HepG2 (cell line): Measurements from ENCODE around the gene INTS14. TPM values are rescaled to one million over a fixed set of nuclear protein-coding genes. Genes with fewer than 3 reads are reported as not detected.

Source experiments
- ATAC-seq: fragments of 200-7000 bp; cut with Tn5 transposase; 3 replicates; pipeline ENCODE4 v1.9.1; 2020; ENCODE audit warnings: mild to moderate bottlenecking, moderate library complexity
- BruUV-seq: library from RNA; stranded (reverse); fragments of 400-500 nt; replicated peaks from 2 replicates; lab custom pipeline; 2021; lab: Mats Ljungman, UMichigan
- CTCF ChIA-PET: fragments of 300-600 bp; formaldehyde crosslinking; extraction: SDS; loops from one replicate; lab custom pipeline; 2021; ENCODE audit warnings: low total read pairs, inconsistent platforms, low intra/inter-chr PET ratio; lab: Yijun Ruan, JAX
- POLR2A ChIA-PET: fragments of 350-600 bp; sonication (Branson Sonifier 250); formaldehyde crosslinking; loops from one replicate; lab custom pipeline; 2020; ENCODE audit warnings: antibody characterized with exemption, inconsistent platforms; lab: Yijun Ruan, JAX
- DNase-seq: peaks from one replicate; pipeline ENCODE4 v3.0.0-alpha.2; 2015; ENCODE audit warnings: low spot score
- FAIRE-seq: peaks from 3 replicates; lab custom pipeline; 2011; peaks lifted over from hg19 to GRCh38; lab: Jason Lieb, UNC
- H2AFZ ChIP-seq: one replicate; pipeline ENCODE4 v1.6.1; 2011; ENCODE audit warnings: low read length, inconsistent platforms
- H3K27ac ChIP-seq: fragments of 300-600 bp; 3 replicates; pipeline ENCODE4 v1.8.0; 2011; ENCODE audit warnings: mixed run types, mild to moderate bottlenecking, mixed read lengths, low read length, inconsistent platforms; ENCODE audit not compliant: insufficient read depth; ENCODE audit errors: extremely low read length
- H3K27me3 ChIP-seq, 2 experiments: fragments of 200-600 bp in 1 of 2; 2 replicates in 1 of 2; 3 replicates in 1 of 2; pipeline versions ENCODE4 v1.6.0 to v1.8.0; 2011; ENCODE audit warnings: low read length in 2 of 2, mild to moderate bottlenecking in 2 of 2, moderate library complexity in 2 of 2, inconsistent platforms in 1 of 2; ENCODE audit not compliant: insufficient read depth in 2 of 2, control insufficient read depth in 1 of 2
- H3K36me3 ChIP-seq, 2 experiments: fragments of 200-600 bp in 1 of 2; replicated peaks in 1 of 2; 2 replicates in 1 of 2; 3 replicates in 1 of 2; pipeline versions ENCODE4 v1.5.1 to v1.8.0; 2011; ENCODE audit warnings: low read length in 2 of 2, inconsistent platforms in 1 of 2; ENCODE audit not compliant: insufficient read depth in 2 of 2, control insufficient read depth in 1 of 2
- H3K4me1 ChIP-seq: 2 replicates; pipeline ENCODE4 v1.5.1; 2012; ENCODE audit warnings: low read length, inconsistent platforms; ENCODE audit not compliant: insufficient read depth
- H3K4me2 ChIP-seq: 2 replicates; pipeline ENCODE4 v1.6.0; 2011; ENCODE audit warnings: low read depth, low read length, inconsistent platforms
- H3K4me3 ChIP-seq, 3 experiments: fragments of 200-600 bp in 1 of 3; sonication (generic), shearing (Covaris generic) in 1 of 3; replicated peaks in 1 of 3; 2 replicates each; pipeline ENCODE4 v1.5.1; 2011 to 2016; ENCODE audit warnings: low read length in 3 of 3, inconsistent platforms in 2 of 3, low read depth in 2 of 3, mild to moderate bottlenecking in 2 of 3, control low read depth in 1 of 3, mixed read lengths in 1 of 3; ENCODE audit not compliant: insufficient read depth in 1 of 3
- H3K79me2 ChIP-seq: one replicate; pipeline ENCODE4 v1.6.1; 2011; ENCODE audit warnings: low read length, inconsistent platforms; ENCODE audit not compliant: insufficient read depth
- H3K9ac ChIP-seq: 2 replicates; pipeline ENCODE4 v1.6.0; 2011; ENCODE audit warnings: mild to moderate bottlenecking, low read depth, low read length, inconsistent platforms; ENCODE audit not compliant: insufficient read depth
- H3K9me3 ChIP-seq: 2 replicates; pipeline ENCODE4 v1.5.1; 2012; ENCODE audit warnings: mild to moderate bottlenecking, low read length
- H4K20me1 ChIP-seq: 2 replicates; pipeline ENCODE4 v1.6.0; 2011; ENCODE audit warnings: inconsistent platforms, mild to moderate bottlenecking, low read length, moderate library complexity; ENCODE audit not compliant: insufficient read depth
- HNRNPL ChIP-seq: fragments of 200-400 bp; formaldehyde crosslinking; IDR thresholded peaks from 2 replicates; pipeline ENCODE4 v1.6.1; 2017; ENCODE audit warnings: mild to moderate bottlenecking, low read depth, low read length
- MED13 ChIP-seq: sonication (generic); formaldehyde crosslinking; IDR thresholded peaks from 2 replicates; pipeline ENCODE4 v1.5.0; 2020; ENCODE audit warnings: missing genetic modification reagents
- MIER2 ChIP-seq: IDR thresholded peaks from 2 replicates; pipeline ENCODE4 v1.6.1; 2016; ENCODE audit warnings: missing biosample characterization, missing genetic modification reagents
- MLXIP ChIP-seq: sonication (generic); formaldehyde crosslinking; IDR thresholded peaks from 2 replicates; pipeline ENCODE4 v1.9.0; 2021; ENCODE audit warnings: missing genetic modification reagents, borderline replicate concordance
- THAP9 ChIP-seq: sonication (generic); formaldehyde crosslinking; IDR thresholded peaks from 2 replicates; pipeline ENCODE4; 2020; ENCODE audit warnings: missing genetic modification reagents, mild to moderate bottlenecking, borderline replicate concordance
- ZNF589 ChIP-seq: sonication (generic); formaldehyde crosslinking; conservative IDR thresholded peaks from 2 replicates; pipeline ENCODE4 v1.8.0; 2022; ENCODE audit warnings: mild to moderate bottlenecking, moderate library complexity, missing genetic modification reagents
- ZNF800 ChIP-seq: sonication (generic); formaldehyde crosslinking; IDR thresholded peaks from 2 replicates; pipeline ENCODE4 v1.4.0; 2020; ENCODE audit warnings: missing genetic modification reagents
- whole genome bisulfite sequencing: methylation state at CpG from one replicate; pipeline ENCODE4 v1.1.6; 2017; ENCODE audit warnings: low lambda C conversion rate; 5-methylcytosine and 5-hydroxymethylcytosine counted together
- in situ Hi-C: cut with HindIII; loops from 2 replicates; pipeline ENCODE4 v1.10.0; 2017; ENCODE audit warnings: low pct_unique_long_range_greater_than_20kb; ENCODE audit not compliant: extremely low pct_ligation_motif_present
- intact Hi-C: fragments of 100-400 bp; cut with micrococcal nuclease; formaldehyde crosslinking; loops from one replicate; pipeline ENCODE4 v1.10.0; 2022; ENCODE audit not compliant: unreplicated experiment
- polyA plus RNA-seq, 8 experiments: library from polyadenylated mRNA; depleted of rRNA in 3 of 8; stranded (reverse) in 7 of 8; unstranded in 1 of 8; fragments of >200 nt; fragmentation: Illumina TruSeq in 4 of 8; extraction: Trizol in 4 of 8; gene quantifications; 2 replicates each; pipeline versions ENCODE4 v1.2.1 to v1.2.3, GENCODE V29; 2011 to 2016; ENCODE audit warnings: low read depth in 4 of 8, missing spikeins in 1 of 8, mixed read lengths in 1 of 8; ENCODE audit not compliant: insufficient read depth in 1 of 8
- total RNA-seq, 5 experiments: library from RNA; depleted of rRNA; stranded (reverse); fragments of >200 nt; fragmentation: Illumina TruSeq; extraction: Trizol; gene quantifications; 2 replicates each; pipeline ENCODE4 v1.2.3, GENCODE V29; 2016; ENCODE audit warnings: low read depth in 1 of 5

INTS14 gene
- total and polyA plus RNA-seq, 2 of the 13 experiments (the other 11 are each of a cell fraction or from before 2014, with no cell fraction given) = 41.4 to 52.0 TPM

GRCh38 chr15:65631503-65631902, 20.6 kb upstream of the INTS14 start (continued):
- TF ChIP-seq MLXIP (CRISPR knock-in tag) (no peak), THAP9 (CRISPR knock-in tag) (no peak), HNRNPL (no peak), MIER2 (CRISPR knock-in tag) (no peak)

- DNase-seq = no peak
- H2AFZ ChIP-seq = no peak overlapping the region
- FAIRE-seq = no peak
- no peaks in the 10 kb centered on the region; a peak in 2 of 5 replicates for H3K36me3 ChIP-seq
- 98% methylated on average over 5 of the region's 5 CpGs for WGBS
- no peaks in the 10 kb centered on the region for H4K20me1 ChIP-seq
- in situ Hi-C loops = loop anchor here (25.0 kb wide), 1 partner anchor 232 kb away; the partner anchor contains the start of gene RAB11A
- CTCF ChIA-PET = no interaction called here
- TF ChIP-seq ZNF589 (CRISPR knock-in tag) (no peak), ZNF800 (no peak), MED13 (CRISPR knock-in tag) (no peak)
- TF ChIP-seq, all 625 proteins: peak for 0
- Histone ChIP-seq H3K4me3 (no peak overlapping the region), H3K79me2 (no peaks in the 10 kb centered on the region), H3K27ac (no peak overlapping the region), H3K4me2 (no peak overlapping the region), H3K9ac (no peak overlapping the region), H3K27me3 (no peaks in the 10 kb centered on the region), H3K9me3 (no peaks in the 10 kb centered on the region), H3K4me1 (peaks cover 22% of the 10 kb centered on the region)
- no TSS peak for BruUV-seq
- intact Hi-C loops = no loop called here
- POLR2A ChIA-PET = no interaction called here
- ATAC-seq = no peak
These were observed 19.8 kb upstream of the INTS14 start for GRCh38 chr15:65630760-65631159.
